IPS-15b (cell line): ENCODE measurements around the gene SORBS2.

Experiments used
- H3K27me3 ChIP-seq: one replicate; pipeline ENCODE4 v1.6.1; 2013; ENCODE audit warnings: low read length; ENCODE audit not compliant: control insufficient read depth, insufficient read depth
- H3K36me3 ChIP-seq: one replicate; pipeline ENCODE4 v1.6.1; 2013; ENCODE audit warnings: low read length; ENCODE audit not compliant: control insufficient read depth, insufficient read depth
- H3K4me1 ChIP-seq: one replicate; pipeline ENCODE4 v1.6.1; 2013; ENCODE audit warnings: mild to moderate bottlenecking, low read length; ENCODE audit not compliant: control insufficient read depth, insufficient read depth
- H3K4me3 ChIP-seq: one replicate; pipeline ENCODE4 v1.5.1; 2013; ENCODE audit warnings: low read depth, low read length
- H3K9ac ChIP-seq: one replicate; pipeline ENCODE4 v1.6.1; 2013; ENCODE audit warnings: low read depth, mild to moderate bottlenecking, low read length
- H3K9me3 ChIP-seq: one replicate; pipeline ENCODE4 v1.6.1; 2013; ENCODE audit warnings: mild to moderate bottlenecking, low read length; ENCODE audit not compliant: control insufficient read depth, insufficient read depth

The SORBS2 gene

GRCh38 chr4:185761352-185762235 is 50.4 kb downstream of the SORBS2 start:
- Histone ChIP-seq H3K4me3 (no peak overlapping the region), H3K36me3 (no peaks in the 10 kb centered on the region), H3K9ac (no peak overlapping the region), H3K4me1 (no peaks in the 10 kb centered on the region), H3K9me3 (no peaks in the 10 kb centered on the region), H3K27me3 (no peaks in the 10 kb centered on the region)

GRCh38 chr4:185758807-185759206 is 53.2 kb downstream of the SORBS2 start:
- Histone ChIP-seq H3K36me3 (no peaks in the 10 kb centered on the region), H3K9me3 (no peaks in the 10 kb centered on the region), H3K4me1 (no peaks in the 10 kb centered on the region), H3K27me3 (no peaks in the 10 kb centered on the region), H3K4me3 (no peak overlapping the region), H3K9ac (no peak overlapping the region)

- no peaks in the 10 kb centered on the region for H3K36me3 ChIP-seq
- H3K9me3 ChIP-seq, result no peaks in the 10 kb centered on the region
- H3K27me3 ChIP-seq, result no peaks in the 10 kb centered on the region
- no peaks in the 10 kb centered on the region for H3K4me1 ChIP-seq
- H3K9ac ChIP-seq, result no peak overlapping the region
- no peak overlapping the region for H3K4me3 ChIP-seq
These were observed 56.5 kb downstream of the SORBS2 start for GRCh38 chr4:185755451-185755850.

DNA sequence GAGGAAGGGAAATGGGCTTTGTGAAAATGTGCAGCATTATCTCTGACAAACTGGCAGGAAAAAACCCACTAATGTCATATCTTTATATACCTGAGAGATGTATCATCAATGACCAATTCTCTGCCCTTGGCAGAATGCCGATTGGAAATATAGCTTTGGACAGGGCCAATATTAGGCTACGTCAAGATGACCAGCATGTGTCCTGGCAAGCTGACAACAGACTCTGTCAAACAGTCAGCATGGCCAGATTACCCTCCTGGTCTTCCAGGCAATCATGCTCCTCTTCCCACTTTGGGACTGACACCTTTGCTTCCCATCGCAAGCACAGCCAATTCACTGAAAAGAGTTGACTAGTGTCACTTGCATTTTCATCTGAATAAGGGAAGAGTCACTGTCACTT is 57.0 kb downstream of the SORBS2 start:
- no peaks in the 10 kb centered on the region for H3K36me3 ChIP-seq
- no peaks in the 10 kb centered on the region for H3K4me1 ChIP-seq
- no peaks in the 10 kb centered on the region for H3K9me3 ChIP-seq
- no peak overlapping the region for H3K4me3 ChIP-seq
- no peak overlapping the region for H3K9ac ChIP-seq
- H3K27me3 ChIP-seq, result no peaks in the 10 kb centered on the region

DNA sequence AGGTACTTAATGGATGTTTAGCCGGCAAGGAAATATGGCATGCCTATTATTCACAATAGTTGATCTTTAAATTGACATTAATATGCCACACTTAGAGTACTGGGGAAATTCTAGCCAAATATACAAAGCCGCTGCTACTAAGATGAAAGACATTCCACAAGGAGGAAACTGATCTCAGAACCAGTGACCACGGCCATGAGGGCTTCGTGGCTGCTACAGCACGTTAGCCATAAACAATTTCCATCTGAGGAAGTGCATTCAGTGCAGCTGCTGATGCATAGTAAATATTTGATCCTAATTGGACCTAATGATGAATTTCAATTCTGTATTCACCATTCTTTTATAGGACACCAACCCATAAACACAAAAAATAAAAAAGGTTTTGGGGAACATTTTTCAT is 59.1 kb downstream of the SORBS2 start:
- no peaks in the 10 kb centered on the region for H3K27me3 ChIP-seq
- H3K4me1 ChIP-seq, result no peaks in the 10 kb centered on the region
- no peaks in the 10 kb centered on the region for H3K36me3 ChIP-seq

GRCh38 chr4:185749858-185750257 is 62.1 kb downstream of the SORBS2 start:
- H3K9me3 ChIP-seq, result no peaks in the 10 kb centered on the region
- H3K9ac ChIP-seq, result no peak overlapping the region
- H3K36me3 ChIP-seq, result no peaks in the 10 kb centered on the region
- H3K4me1 ChIP-seq, result peaks cover 3% of the 10 kb centered on the region
- H3K27me3 ChIP-seq, result no peaks in the 10 kb centered on the region
- H3K4me3 ChIP-seq, result no peak overlapping the region

More for the DNA sequence above, 59.1 kb downstream of the SORBS2 start:
- H3K4me3 ChIP-seq, result no peak overlapping the region
- no peak overlapping the region for H3K9ac ChIP-seq
- no peaks in the 10 kb centered on the region for H3K9me3 ChIP-seq

DNA sequence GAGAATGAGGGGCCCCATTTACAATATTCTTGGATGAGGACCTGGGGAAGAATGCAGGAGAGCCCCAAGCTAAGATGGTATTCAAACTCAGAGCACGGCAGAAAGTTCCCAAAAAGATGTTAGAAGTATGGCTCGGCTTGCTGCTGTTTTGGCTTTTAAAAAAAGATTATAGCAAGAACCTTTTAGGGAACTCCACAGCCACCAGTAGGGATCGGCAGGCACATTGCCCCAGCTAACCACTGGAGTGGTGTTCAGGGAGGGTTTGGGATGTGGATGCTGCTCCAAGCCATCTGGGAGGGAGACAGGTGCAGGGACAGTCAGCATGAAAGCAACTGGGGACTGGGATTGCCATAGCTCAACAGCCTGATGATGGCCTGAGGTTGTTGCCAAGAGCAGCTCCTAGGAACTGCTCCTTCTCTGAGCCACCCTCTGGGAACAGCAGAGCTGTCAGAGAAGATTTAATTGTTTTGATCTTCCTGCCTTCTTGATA is 63.0 kb downstream of the SORBS2 start:
- H3K4me3 ChIP-seq, result no peak overlapping the region
- no peaks in the 10 kb centered on the region for H3K36me3 ChIP-seq
- no peaks in the 10 kb centered on the region for H3K27me3 ChIP-seq
- H3K9ac ChIP-seq, result no peak overlapping the region
- H3K9me3 ChIP-seq, result no peaks in the 10 kb centered on the region
- H3K4me1 ChIP-seq, result peaks cover 3% of the 10 kb centered on the region

DNA sequence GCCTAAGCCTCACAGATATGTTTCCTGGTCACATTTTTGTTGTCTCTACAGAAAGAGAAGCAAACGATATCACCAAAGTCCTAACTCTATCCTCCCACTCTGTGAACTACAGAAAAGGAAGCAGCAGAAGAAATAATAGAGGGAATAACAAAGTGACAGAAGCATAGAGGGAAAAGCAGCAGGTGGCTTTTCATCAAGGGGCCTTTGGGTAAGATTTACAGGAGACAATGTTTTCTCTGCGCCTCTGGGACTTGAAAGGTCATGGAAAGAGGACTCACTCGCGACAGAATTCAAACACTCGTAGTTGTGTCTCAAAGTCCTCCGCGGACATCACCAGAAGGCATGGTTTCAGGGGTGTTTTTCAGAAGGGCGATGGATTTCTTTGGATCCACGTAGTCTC is 66.1 kb downstream of the SORBS2 start:
- Histone ChIP-seq H3K4me1 (peaks cover 3% of the 10 kb centered on the region), H3K27me3 (no peaks in the 10 kb centered on the region), H3K9me3 (no peaks in the 10 kb centered on the region), H3K36me3 (no peaks in the 10 kb centered on the region), H3K4me3 (no peak overlapping the region), H3K9ac (no peak overlapping the region)

GRCh38 chr4:185744946-185745345 is 67.0 kb downstream of the SORBS2 start:
- Histone ChIP-seq H3K27me3 (no peaks in the 10 kb centered on the region), H3K4me1 (peaks cover 5% of the 10 kb centered on the region), H3K9me3 (no peaks in the 10 kb centered on the region), H3K9ac (no peak overlapping the region), H3K4me3 (no peak overlapping the region), H3K36me3 (no peaks in the 10 kb centered on the region)

GRCh38 chr4:185744488-185744862 is 67.5 kb downstream of the SORBS2 start:
- Histone ChIP-seq H3K27me3 (no peaks in the 10 kb centered on the region), H3K36me3 (no peaks in the 10 kb centered on the region), H3K4me3 (no peak overlapping the region), H3K4me1 (peaks cover 5% of the 10 kb centered on the region), H3K9me3 (no peaks in the 10 kb centered on the region), H3K9ac (no peak overlapping the region)

DNA sequence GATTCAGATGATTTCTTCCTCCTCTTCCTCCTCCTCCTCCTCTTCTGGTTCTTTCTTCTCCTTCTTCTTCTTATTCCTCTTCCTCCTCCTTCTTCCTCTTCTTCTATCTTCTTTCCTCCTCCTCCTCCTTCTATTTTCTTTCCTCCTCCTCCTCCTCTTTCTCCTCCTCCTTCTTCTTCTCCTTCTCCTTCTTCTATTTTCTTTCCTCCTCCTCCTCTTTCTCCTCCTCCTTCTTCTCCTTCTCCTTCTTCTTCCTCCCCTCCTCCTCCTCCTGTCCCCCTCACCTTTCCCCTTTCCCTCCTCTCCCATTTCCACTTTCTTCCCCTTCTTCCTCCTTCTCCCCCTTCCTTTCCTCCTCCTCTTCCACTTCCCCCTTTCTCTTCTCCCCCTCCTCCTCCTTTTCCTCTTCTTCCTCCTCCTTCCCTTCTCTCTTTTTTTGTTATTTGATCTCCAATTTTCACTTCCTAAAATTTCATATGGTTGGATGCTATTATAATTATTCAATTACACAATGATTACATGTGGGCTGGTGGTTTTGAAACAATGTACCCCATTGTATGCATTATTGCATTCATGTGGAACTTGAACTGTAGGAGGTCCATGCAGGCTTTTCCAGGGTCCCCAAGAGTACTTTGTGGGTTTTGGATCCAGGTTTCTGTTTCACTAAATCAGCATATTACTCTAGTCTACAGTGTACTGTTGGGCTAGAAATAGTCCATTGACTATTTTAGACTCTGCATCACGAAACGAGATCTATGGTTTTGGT is 68.1 kb downstream of the SORBS2 start:
- no peaks in the 10 kb centered on the region for H3K36me3 ChIP-seq
- H3K9me3 ChIP-seq, result no peaks in the 10 kb centered on the region
- H3K9ac ChIP-seq, result no peak overlapping the region
- H3K4me3 ChIP-seq, result no peak overlapping the region
- H3K27me3 ChIP-seq, result no peaks in the 10 kb centered on the region
- H3K4me1 ChIP-seq, result peaks cover 5% of the 10 kb centered on the region

GRCh38 chr4:185742766-185743165 is 69.2 kb downstream of the SORBS2 start:
- no peaks in the 10 kb centered on the region for H3K36me3 ChIP-seq
- no peaks in the 10 kb centered on the region for H3K27me3 ChIP-seq
- H3K4me1 ChIP-seq, result peaks cover 8% of the 10 kb centered on the region
- H3K9me3 ChIP-seq, result no peaks in the 10 kb centered on the region
- H3K9ac ChIP-seq, result no peak overlapping the region
- no peak overlapping the region for H3K4me3 ChIP-seq
